Measurements from ENCODE around the gene ING4.

Gene ING4

GRCh38 chr12:6644903-6645302 lies 18.0 kb downstream of the ING4 start:
- Histone ChIP-seq H3K27me3 (ENCODE audit: insufficient read depth, low read depth) (peaks cover 12% of the 10 kb centered on the region; the same call in 1 of the 2 replicates), H3K36me3 (ENCODE audit: insufficient read depth) (no peaks in the 10 kb centered on the region), H3K9ac (no peak overlapping the region), H3K4me2 (no peak overlapping the region), H4K20me1 (ENCODE audit: insufficient read depth) (no peaks in the 10 kb centered on the region), H3K4me1 (ENCODE audit: low read depth, poor library complexity, severe bottlenecking) (no peaks in the 10 kb centered on the region), H2AFZ (ENCODE audit: low read depth) (no peak overlapping the region), H3K79me2 (ENCODE audit: insufficient read depth, low read depth) (no peaks in the 10 kb centered on the region), H3K27ac (no peak overlapping the region), H3K4me3 (IDR thresholded peaks at IDR 0.05; ENCODE audit: insufficient read depth, low read depth, low read length) (no peak overlapping the region)
- no peak for TF ChIP-seq CTCF (conservative IDR thresholded peaks at IDR 0.05; ENCODE audit: low read depth, low read length)

GRCh38 chr12:6644257-6644596 lies 18.7 kb downstream of the ING4 start:
- H3K4me2 ChIP-seq = no peak overlapping the region
- H3K4me1 ChIP-seq (ENCODE audit: low read depth, poor library complexity, severe bottlenecking) = no peaks in the 10 kb centered on the region
- TF ChIP-seq CTCF (conservative IDR thresholded peaks at IDR 0.05; ENCODE audit: low read depth, low read length) = no peak
- H3K36me3 ChIP-seq (ENCODE audit: insufficient read depth) = no peaks in the 10 kb centered on the region
- no peaks in the 10 kb centered on the region for H3K79me2 ChIP-seq (ENCODE audit: insufficient read depth, low read depth)
- peaks cover 12% of the 10 kb centered on the region; the same call in 1 of the 2 replicates for H3K27me3 ChIP-seq (ENCODE audit: insufficient read depth, low read depth)
- no peak overlapping the region for H3K27ac ChIP-seq
- H2AFZ ChIP-seq (ENCODE audit: low read depth) = no peak overlapping the region
- no peak overlapping the region for H3K4me3 ChIP-seq (IDR thresholded peaks at IDR 0.05; ENCODE audit: insufficient read depth, low read depth, low read length)
- H4K20me1 ChIP-seq (ENCODE audit: insufficient read depth) = no peaks in the 10 kb centered on the region
- H3K9ac ChIP-seq = no peak overlapping the region

GRCh38 chr12:6643569-6644256 lies 19.2 kb downstream of the ING4 start:
- Histone ChIP-seq H3K4me3 (IDR thresholded peaks at IDR 0.05; ENCODE audit: insufficient read depth, low read depth, low read length) (no peak overlapping the region), H3K27me3 (ENCODE audit: insufficient read depth, low read depth) (peaks cover 12% of the 10 kb centered on the region; the same call in 1 of the 2 replicates), H3K4me1 (ENCODE audit: low read depth, poor library complexity, severe bottlenecking) (no peaks in the 10 kb centered on the region), H3K4me2 (no peak overlapping the region), H3K36me3 (ENCODE audit: insufficient read depth) (no peaks in the 10 kb centered on the region), H4K20me1 (ENCODE audit: insufficient read depth) (no peaks in the 10 kb centered on the region), H2AFZ (ENCODE audit: low read depth) (no peak overlapping the region), H3K27ac (no peak overlapping the region), H3K79me2 (ENCODE audit: insufficient read depth, low read depth) (no peaks in the 10 kb centered on the region), H3K9ac (no peak overlapping the region)
- no peak for TF ChIP-seq CTCF (conservative IDR thresholded peaks at IDR 0.05; ENCODE audit: low read depth, low read length)

GRCh38 chr12:6641131-6641530 lies 21.8 kb downstream of the ING4 start:
- Histone ChIP-seq H3K4me2 (no peak overlapping the region), H3K36me3 (ENCODE audit: insufficient read depth) (no peaks in the 10 kb centered on the region), H3K27me3 (ENCODE audit: insufficient read depth, low read depth) (peaks cover 12% of the 10 kb centered on the region; the same call in 1 of the 2 replicates), H3K4me1 (ENCODE audit: low read depth, poor library complexity, severe bottlenecking) (no peaks in the 10 kb centered on the region), H2AFZ (ENCODE audit: low read depth) (no peak overlapping the region), H3K9ac (no peak overlapping the region), H4K20me1 (ENCODE audit: insufficient read depth) (no peaks in the 10 kb centered on the region), H3K27ac (no peak overlapping the region), H3K79me2 (ENCODE audit: insufficient read depth, low read depth) (no peaks in the 10 kb centered on the region), H3K4me3 (IDR thresholded peaks at IDR 0.05; ENCODE audit: insufficient read depth, low read depth, low read length) (no peak overlapping the region)
- TF ChIP-seq CTCF (conservative IDR thresholded peaks at IDR 0.05; ENCODE audit: low read depth, low read length) = no peak
